Natural killer cell (primary cell): ENCODE measurements around the gene EHD1. TPM values are rescaled to one million over a fixed set of nuclear protein-coding genes. Genes with fewer than 3 reads are reported as not detected.

Experiments used
- ATAC-seq, 3 donors: fragments of 150-1000 bp in 2 of 3; fragments of 200-7000 bp in 1 of 3; cut with Tn5 transposase; 1 replicate in 1 of 3; 2 replicates in 2 of 3; pipeline ENCODE4 v1.10.0; 2021; ENCODE audit warnings: mild to moderate bottlenecking in 2 of 3, moderate library complexity in 2 of 3
- DNase-seq, 2 donors: peaks; one replicate each; pipeline versions ENCODE4 v3.0.0 to v3.0.0-alpha.2; 2013 to 2021; ENCODE audit warnings: mixed read lengths in 1 of 2
- H3K27ac ChIP-seq: one replicate; pipeline ENCODE4 v1.5.1; 2013; ENCODE audit warnings: mild to moderate bottlenecking, low read length
- H3K27me3 ChIP-seq: one replicate; pipeline ENCODE4 v1.6.1; 2013; ENCODE audit warnings: low read length; ENCODE audit not compliant: control insufficient read depth, insufficient read depth
- H3K36me3 ChIP-seq: one replicate; pipeline ENCODE4 v1.6.1; 2013; ENCODE audit warnings: low read length; ENCODE audit not compliant: control insufficient read depth, insufficient read depth
- H3K4me1 ChIP-seq: one replicate; pipeline ENCODE4 v1.6.1; 2013; ENCODE audit warnings: low read length; ENCODE audit not compliant: control insufficient read depth, insufficient read depth
- H3K4me3 ChIP-seq: one replicate; pipeline ENCODE4 v1.5.1; 2013; ENCODE audit warnings: low read length
- H3K9me3 ChIP-seq: one replicate; pipeline ENCODE4 v1.6.1; 2013; ENCODE audit warnings: low read length; ENCODE audit not compliant: control insufficient read depth, insufficient read depth
- H3K27ac Mint-ChIP-seq, 2 donors: one replicate each; pipeline ENCODE4 v1.8.0; 2022; ENCODE audit warnings: mild to moderate bottlenecking in 2 of 2, mixed read lengths in 2 of 2, moderate library complexity in 1 of 2
- H3K27me3 Mint-ChIP-seq, 2 donors: one replicate each; pipeline ENCODE4 v1.8.0; 2022; ENCODE audit warnings: low read depth in 2 of 2, mixed read lengths in 2 of 2
- H3K36me3 Mint-ChIP-seq: one replicate; pipeline ENCODE4 v1.8.0; 2022; ENCODE audit warnings: mixed read lengths
- H3K4me1 Mint-ChIP-seq, 2 donors: one replicate each; pipeline ENCODE4 v1.8.0; 2022; ENCODE audit warnings: mixed read lengths in 2 of 2
- H3K4me3 Mint-ChIP-seq: one replicate; pipeline ENCODE4 v1.8.0; 2022; ENCODE audit warnings: mild to moderate bottlenecking, moderate library complexity, mixed read lengths
- H3K9me3 Mint-ChIP-seq, 2 donors: one replicate each; pipeline ENCODE4 v1.8.0; 2022; ENCODE audit warnings: mixed read lengths in 2 of 2
- CTCF ChIP-seq: fragments of 200-600 bp; IDR thresholded peaks from one replicate; pipeline ENCODE4 v1.8.0; 2022; ENCODE audit warnings: antibody characterized with exemption
- WGBS: methylation state at CpG from one replicate; pipeline ENCODE4 v1.1.7; 2013; ENCODE audit warnings: missing lambda C conversion rate; ENCODE audit not compliant: insufficient coverage; 5-methylcytosine and 5-hydroxymethylcytosine counted together
- intact Hi-C: fragments of 100-400 bp; cut with micrococcal nuclease; formaldehyde crosslinking; loops from one replicate; pipeline ENCODE4 v1.14.2; 2022
- total RNA-seq, 4 donors: library from RNA; stranded (reverse); fragments of 120-200 nt in 1 of 4; gene quantifications; one replicate each; pipeline versions ENCODE4 v1.2.3 to v1.2.4, GENCODE V29; 2013 to 2022

Gene EHD1
- total RNA-seq, 3 donors from 2014 or later (not counting 1 experiment from before 2014, with no cell fraction given), result 218 to 246 (median 225) TPM

- H3K36me3 Mint-ChIP-seq, result no peaks in the 10 kb centered on the region
- no peaks in the 10 kb centered on the region for H3K27me3 ChIP-seq
- DNase-seq (peak; percentile 58 to 66), ATAC-seq (peak in 1 of 3 donors; percentile 16)
- H3K4me1 ChIP-seq, result peaks cover 100% of the 10 kb centered on the region
- H3K4me1 Mint-ChIP-seq, result peaks cover 66 to 78% of the 10 kb centered on the region in 2 donors
- no peaks in the 10 kb centered on the region for H3K9me3 ChIP-seq
- peak overlapping the region; percentile 83 for H3K4me3 Mint-ChIP-seq
- intact Hi-C loops, result loop anchor here (1.0 kb wide), 1 partner anchor 8 kb away; no protein-coding TSS in a partner anchor
- H3K27ac Mint-ChIP-seq, result peak overlapping the region; percentile 95 to 96
- H3K27me3 Mint-ChIP-seq, result no peaks in the 10 kb centered on the region
- no peaks in the 10 kb centered on the region for H3K9me3 Mint-ChIP-seq
- WGBS, result 85% methylated on average over 42 of the region's 45 CpGs
- H3K27ac ChIP-seq, result peak overlapping the region; percentile 90
- TF ChIP-seq CTCF, result no peak
- peaks cover 47% of the 10 kb centered on the region for H3K36me3 ChIP-seq
- no peak overlapping the region for H3K4me3 ChIP-seq
Measured at GRCh38 chr11:64854534-64855502, 23.6 kb downstream of the EHD1 start.

GRCh38 chr11:64854157-64854533 is 24.3 kb downstream of the EHD1 start:
- DNase-seq (no peak), ATAC-seq (no peak)
- WGBS, result 94% methylated on average over 25 of the region's 25 CpGs
- Mint-ChIP-seq H3K27ac (peak overlapping the region; percentile 95 to 96), H3K4me1 (peaks cover 66 to 78% of the 10 kb centered on the region in 2 donors), H3K36me3 (no peaks in the 10 kb centered on the region), H3K4me3 (peak overlapping the region; percentile 40), H3K27me3 (no peaks in the 10 kb centered on the region), H3K9me3 (no peaks in the 10 kb centered on the region)
- H3K36me3 ChIP-seq, result peaks cover 44% of the 10 kb centered on the region
- TF ChIP-seq CTCF, result no peak
- no peaks in the 10 kb centered on the region for H3K27me3 ChIP-seq
- no peaks in the 10 kb centered on the region for H3K9me3 ChIP-seq
- intact Hi-C loops, result no loop called here
- H3K4me1 ChIP-seq, result peaks cover 100% of the 10 kb centered on the region
- H3K27ac ChIP-seq, result peak overlapping the region; percentile 90
- no peak overlapping the region for H3K4me3 ChIP-seq

GRCh38 chr11:64853709-64854108 is 24.7 kb downstream of the EHD1 start:
- TF ChIP-seq CTCF, result no peak
- 29% methylated on average over 27 of the region's 27 CpGs for WGBS
- no peaks in the 10 kb centered on the region for H3K9me3 ChIP-seq
- Mint-ChIP-seq H3K27ac (peak overlapping the region; percentile 95 to 96), H3K4me3 (peak overlapping the region; percentile 81), H3K4me1 (peaks cover 67 to 78% of the 10 kb centered on the region in 2 donors), H3K27me3 (no peaks in the 10 kb centered on the region), H3K9me3 (no peaks in the 10 kb centered on the region), H3K36me3 (no peaks in the 10 kb centered on the region)
- peak overlapping the region; percentile 90 for H3K27ac ChIP-seq
- H3K27me3 ChIP-seq, result no peaks in the 10 kb centered on the region
- ATAC-seq (no peak), DNase-seq (peak in 1 of 2 donors; percentile 74)
- H3K4me3 ChIP-seq, result no peak overlapping the region
- peaks cover 44% of the 10 kb centered on the region for H3K36me3 ChIP-seq
- intact Hi-C loops, result no loop called here
- peaks cover 100% of the 10 kb centered on the region for H3K4me1 ChIP-seq
